ENCODE results near the gene GFI1B. TPM values are rescaled to one million over a fixed set of nuclear protein-coding genes. Genes with fewer than 3 reads are reported as not detected.

GFI1B gene
- total RNA-seq = not detected in 2 replicates

DNA sequence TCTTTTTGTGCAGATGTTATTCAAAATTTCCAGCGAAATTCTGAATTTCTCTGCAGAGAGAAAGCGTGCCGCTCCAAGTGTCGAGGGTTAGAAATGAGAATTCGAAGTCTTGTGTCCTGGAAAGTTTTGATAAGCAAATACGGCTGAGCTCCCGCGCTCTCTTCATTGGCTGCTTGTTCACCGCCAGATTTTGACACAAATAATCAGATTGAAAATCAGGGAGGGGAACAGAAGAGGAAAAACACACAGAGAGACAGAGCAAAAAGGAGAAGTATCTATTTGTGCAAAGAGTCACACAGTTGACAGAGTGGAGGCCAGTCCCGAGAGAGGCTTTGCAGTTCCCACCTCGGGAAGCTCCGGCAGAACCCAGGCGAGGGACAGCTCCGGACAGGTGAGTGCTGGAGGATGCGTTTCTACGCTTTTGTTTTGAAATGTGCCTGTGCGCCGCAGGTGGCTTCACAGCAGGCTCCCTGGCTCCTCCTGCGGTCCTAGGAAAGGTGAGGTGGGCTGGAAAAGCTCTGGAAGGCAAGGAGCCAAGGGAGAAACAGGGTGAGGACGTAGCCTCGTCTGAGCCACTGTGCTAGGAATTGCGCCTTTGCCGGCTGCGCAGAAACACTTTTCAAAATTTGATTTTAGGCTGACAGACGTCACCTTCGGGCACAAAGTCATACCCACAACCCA lies at the start of gene GFI1B:
TSS of gene GFI1B (plus strand) at position 244 of the 681 bp plus-strand sequence. CDS start 7,985 bp downstream, outside the sequence.

DNA sequence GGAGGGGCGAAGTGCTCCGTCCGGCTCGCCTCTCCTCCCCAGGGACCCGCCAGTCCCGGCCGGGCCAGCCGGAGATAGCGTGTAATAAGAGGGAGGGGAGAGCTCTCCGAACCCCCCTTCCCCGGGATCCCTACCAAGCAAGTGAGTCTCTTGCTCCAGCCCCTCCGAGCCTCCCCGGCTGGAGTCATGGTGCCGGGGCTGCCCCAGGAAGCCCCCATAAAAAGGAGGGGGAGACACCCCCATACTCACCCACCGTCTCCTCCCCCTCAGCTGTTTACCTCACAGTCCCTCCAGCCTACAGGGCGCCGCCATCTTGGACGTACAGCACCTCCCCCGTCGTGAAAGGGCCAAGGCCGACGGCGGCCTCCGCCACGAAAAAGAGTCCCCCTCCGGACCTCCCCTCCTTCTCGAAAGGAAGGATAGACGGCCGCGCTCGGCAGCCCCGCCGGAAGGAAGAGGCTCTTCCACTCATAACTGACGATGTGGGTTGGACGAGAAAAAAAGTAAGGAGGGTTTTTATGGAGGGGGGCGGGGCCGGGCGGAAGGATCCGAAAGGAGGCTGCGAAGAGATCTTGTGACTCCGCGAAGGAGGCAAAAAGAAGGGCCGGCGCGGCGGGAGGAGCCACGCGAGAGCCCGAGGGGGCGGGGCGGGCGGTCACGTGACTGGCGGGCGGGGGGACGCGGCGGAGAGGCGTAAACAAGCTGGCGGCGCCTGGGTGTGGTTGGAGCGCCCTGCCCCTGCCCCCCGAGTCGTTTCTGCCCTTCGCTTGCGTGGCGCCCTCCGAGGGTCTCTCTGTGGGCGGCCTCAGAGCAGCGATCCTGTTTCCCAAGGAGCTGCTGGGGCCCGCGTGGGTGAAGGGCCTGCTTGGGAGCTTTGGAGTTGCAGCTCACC lies 34.0 kb upstream of the GFI1B start, which contains the start of gene TSC1:
TSS of gene TSC1 (minus strand) at position 323 of the 892 bp plus-strand sequence. CDS start 15,744 bp downstream, outside the sequence.

DNA sequence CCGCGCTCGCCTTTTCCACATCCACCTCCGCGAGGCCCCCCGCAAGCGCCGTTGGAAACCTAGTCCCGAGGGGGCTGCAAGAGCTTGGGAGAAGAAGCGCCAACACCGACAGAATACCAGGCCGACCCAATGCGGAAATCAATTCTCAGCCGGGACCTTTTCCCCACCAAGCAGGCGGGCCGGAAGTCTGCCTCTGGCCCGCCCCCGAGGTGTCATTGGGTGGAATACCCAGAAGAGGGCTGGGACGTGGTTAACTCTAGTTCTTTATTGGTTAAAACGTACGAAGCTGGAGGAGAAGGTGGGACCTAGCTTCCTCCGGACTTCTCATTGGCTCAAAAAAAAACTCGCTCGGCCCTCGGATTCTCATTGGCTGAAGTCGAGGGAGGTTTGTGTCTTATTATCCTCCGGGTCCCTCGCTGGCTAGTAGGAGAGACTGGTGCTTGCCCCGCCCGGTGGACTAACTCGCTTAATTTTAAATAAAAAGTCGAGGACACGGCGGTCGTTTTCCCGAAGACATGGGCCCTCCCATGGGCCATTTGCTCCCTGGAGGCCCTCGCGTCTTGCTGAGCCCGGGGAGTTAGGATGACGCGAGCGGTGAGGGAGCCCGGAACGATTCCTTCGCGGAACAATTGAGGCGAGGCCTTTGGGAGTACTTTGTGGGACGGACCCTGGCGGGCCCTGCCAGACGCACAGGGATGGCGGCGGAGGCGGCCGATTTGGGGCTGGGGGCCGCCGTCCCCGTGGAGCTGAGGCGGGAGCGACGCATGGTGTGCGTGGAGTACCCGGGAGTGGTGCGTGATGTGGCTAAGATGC lies 52.0 kb downstream of the GFI1B start, which contains the start of gene GTF3C5:
TSS of gene GTF3C5 (plus strand) at position 681 of the 813 bp plus-strand sequence. CDS start at position 696, 15 bp downstream.

Other genes starting within 250 kb of the GFI1B start
- gene AK8, start 100.4 kb upstream of the GFI1B start, total RNA-seq = 0.39 and 0.46 TPM in 2 replicates
- gene SPACA9, start 99.8 kb upstream of the GFI1B start, total RNA-seq = 4.5 and 5.6 TPM in 2 replicates
- 14.5 and 17.3 TPM in 2 replicates for gene TSC1, start 34.1 kb upstream of the GFI1B start, total RNA-seq
- gene GTF3C5, start 52.3 kb downstream of the GFI1B start, total RNA-seq = 42.2 and 64.6 TPM in 2 replicates
- gene CEL, start 83.3 kb downstream of the GFI1B start, total RNA-seq = 0.08 and 1.2 TPM in 2 replicates
- 18.7 and 29.8 TPM in 2 replicates for gene RALGDS, start 142.5 kb downstream of the GFI1B start, total RNA-seq
- gene GBGT1, start 185.2 kb downstream of the GFI1B start, total RNA-seq = 2.7 TPM in 2 replicates
- gene OBP2B, start 230.6 kb downstream of the GFI1B start, total RNA-seq = not detected in 2 replicates

All from hair follicular keratinocyte (primary cell).